Mucosa of gallbladder (tissue), 1 donor: ENCODE results near the gene FARP1. TPM values are rescaled to one million over a fixed set of nuclear protein-coding genes. Genes with fewer than 3 reads are reported as not detected.

Source experiments
- DNase-seq: peaks from one replicate; pipeline ENCODE4 v3.0.0-alpha.2; 2020; ENCODE audit warnings: low spot score
- total RNA-seq: library from RNA; stranded (reverse); gene quantifications from one replicate; pipeline ENCODE4 v1.2.1, GENCODE V29; 2021
- donor health status: DM: no; HTN: no; CAD: no.

Gene FARP1
- total RNA-seq, 1 donor from 2014 or later, result 112 TPM

DNA sequence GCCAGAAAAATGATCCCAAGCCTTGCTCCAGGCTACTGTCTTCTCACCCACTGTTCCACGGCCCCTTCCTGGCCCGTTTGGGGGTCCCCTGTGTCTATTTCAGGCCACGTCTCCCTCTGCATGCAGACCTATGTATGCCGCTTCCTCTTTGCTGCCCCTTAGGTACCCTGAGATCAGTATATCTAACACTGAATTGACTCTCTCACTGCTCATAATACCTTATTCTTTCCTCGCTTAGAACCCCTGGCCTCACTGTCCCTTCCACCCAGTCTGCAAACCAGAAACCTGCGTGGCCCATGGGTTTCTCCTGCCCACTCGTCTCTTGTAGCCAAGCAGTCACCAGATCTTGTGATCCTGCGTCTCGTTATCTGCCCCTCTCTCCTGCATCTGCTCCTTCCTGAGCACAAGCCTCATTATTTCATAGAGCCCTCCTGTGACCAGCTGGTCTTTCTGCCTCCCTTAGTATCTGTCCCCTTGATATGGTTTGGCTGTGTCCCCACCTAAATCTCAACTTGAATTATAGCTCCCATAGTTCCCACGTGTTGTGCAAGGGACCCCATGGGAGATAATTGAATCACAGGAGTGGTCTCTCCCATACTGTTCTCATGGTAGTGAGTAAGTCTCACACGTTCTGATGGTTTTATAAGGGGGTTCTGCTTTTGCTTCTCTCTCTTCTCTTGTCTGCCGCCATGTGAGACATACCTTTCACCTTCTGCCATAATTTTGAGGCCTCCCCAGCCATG lies 143.1 kb downstream of the FARP1 start:
- DNase-seq, result no peak

DNA sequence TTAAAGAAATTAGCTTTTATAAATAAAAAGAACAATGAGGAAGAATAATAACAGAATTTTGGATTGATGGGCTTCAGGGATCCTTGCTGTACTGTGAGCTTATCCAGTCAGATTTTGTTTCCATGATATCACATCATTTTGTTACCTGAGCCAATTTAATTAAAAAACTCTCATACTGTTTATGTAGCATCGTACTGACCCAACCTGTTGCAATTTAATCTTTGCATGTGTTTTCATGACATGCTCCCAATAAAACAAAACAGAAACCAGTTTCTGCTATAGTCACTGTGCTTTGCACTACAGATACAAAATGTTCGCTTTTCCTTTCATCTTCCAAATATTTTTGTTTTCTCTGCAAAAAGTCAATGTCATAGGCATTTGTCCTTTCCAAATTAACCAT lies 143.9 kb downstream of the FARP1 start:
- DNase-seq, result no peak

DNA sequence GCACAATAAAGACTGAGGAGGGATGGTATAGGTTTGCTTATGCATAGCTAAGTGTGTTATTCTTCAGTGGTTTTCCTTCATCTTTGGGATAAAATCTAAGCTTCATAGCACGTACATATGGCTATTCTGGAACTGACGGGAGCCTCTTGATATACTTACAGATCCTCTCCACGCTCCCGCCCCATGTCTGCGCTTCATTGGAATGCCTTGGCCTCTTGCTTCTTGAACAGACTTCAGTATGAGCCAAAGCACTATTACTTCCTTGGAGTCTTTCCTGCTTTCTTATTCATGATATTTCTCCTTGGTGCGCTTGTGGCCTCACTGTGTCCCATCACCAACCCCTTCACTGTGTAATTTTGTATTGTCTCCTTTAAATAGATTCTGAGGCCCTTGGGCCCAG lies 145.3 kb downstream of the FARP1 start:
- no peak for DNase-seq

DNA sequence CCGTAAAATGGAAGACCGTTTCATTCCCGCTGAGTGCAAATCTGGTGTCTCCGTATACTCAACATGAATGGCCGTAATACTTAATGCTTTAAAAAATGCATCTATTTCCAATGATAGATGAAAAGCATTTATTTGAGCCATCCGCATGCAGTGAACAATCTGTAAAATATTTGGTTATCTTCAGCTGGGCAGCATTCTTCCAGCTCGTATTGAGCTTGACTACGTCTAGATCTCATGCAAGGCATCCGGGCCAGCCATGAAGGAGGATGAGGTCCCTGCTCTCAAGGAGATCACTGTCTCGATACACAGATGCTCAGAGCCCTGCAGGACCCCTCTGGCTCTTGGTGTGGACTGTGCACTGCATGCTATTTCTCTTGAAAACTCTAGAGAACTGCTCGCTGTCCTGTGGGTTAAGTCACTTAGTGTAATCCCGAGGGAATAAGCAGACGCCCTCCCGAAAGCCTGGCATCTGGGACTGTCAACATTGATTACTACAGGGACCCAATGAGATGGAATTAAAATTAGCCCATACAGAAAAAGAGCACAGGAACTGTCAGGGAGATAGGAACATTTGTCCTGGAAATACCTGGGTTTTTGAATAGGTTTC lies 146.5 kb downstream of the FARP1 start:
- DNase-seq, result no peak

DNA sequence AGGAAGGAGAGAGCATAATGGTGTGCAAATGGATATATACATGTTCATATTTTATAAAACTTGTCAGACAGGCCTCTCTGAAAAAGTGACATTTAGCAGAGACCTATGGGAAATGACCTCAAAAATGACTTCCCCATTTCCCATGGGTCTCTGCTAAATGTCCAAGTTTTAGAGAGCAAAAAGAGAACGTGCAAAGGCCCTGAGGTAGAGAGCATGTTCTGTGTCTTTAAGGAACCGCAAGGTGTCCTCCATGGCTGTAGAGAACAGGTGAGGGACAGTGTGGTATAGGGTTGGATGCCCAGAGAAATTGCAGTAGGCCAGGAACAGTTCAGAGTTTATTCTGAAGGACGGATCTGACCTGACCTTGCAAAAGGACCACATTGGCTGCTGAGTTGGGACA lies 147.4 kb downstream of the FARP1 start:
- no peak for DNase-seq

DNA sequence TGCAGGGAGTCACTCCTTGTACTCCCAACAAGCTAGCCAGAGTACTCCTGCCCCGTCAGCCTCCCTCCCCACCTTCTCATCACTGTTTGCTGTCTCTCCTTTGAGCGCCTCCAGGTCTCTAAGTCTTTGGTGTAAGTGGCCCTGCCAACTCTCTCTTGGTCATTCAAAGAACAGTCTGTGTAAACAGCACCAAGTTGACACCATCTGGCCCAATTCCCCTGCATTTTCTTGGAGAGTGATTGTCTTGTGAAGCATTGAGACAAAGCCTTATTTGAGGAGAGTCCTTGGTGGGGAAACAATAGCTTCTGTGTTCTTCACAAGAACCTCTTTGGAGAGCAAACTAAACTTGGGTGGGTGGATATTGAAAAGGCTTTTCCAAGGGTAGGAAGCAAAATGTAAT lies 148.8 kb downstream of the FARP1 start:
- DNase-seq, result no peak

DNA sequence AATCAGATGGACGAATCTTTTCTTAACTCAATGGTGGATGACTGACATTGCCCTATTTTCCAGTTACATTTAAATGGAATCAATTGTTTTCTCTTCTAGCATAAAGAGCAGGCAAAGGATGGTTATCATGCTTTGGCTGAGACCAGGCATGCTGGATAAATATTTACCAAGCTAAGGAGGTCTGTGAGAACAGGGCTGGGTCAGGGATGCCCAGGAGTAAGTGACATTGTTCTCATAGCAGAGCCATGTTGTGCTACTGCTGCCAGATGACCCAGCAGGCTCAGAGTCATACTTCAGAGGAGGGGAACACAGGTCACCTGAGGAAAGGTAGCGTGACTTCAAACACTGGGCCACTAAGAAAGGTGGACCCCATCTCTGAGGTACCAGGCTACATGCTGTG lies 150.2 kb downstream of the FARP1 start:
- peak; percentile 79 for DNase-seq

DNA sequence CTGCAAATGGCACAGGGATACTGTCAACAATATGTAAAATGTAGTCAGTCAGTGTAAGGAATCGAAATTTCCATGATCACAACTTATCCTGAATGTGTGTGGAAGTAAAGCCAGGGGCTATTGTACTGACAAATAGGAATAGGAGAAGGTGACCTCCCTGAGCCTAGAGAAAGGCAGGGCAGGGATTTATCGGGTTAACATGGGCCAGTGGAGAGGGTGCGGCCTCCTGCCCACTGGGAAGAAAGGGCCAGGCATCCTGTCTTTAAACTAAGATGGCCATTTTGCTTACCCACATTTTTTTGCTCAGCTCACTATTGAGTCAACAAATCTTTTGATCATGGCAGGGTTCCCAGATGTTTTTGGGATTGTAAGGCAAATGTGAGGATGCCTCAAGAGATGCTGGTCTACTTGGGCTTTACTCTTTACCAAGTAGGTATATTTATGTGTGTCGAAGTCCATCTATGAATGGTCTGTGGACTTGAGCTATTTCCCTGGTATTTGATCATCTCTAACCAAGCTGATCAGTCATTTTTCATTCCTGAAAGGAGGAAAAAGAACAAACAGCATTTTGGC lies 150.8 kb downstream of the FARP1 start:
- DNase-seq, result no peak

DNA sequence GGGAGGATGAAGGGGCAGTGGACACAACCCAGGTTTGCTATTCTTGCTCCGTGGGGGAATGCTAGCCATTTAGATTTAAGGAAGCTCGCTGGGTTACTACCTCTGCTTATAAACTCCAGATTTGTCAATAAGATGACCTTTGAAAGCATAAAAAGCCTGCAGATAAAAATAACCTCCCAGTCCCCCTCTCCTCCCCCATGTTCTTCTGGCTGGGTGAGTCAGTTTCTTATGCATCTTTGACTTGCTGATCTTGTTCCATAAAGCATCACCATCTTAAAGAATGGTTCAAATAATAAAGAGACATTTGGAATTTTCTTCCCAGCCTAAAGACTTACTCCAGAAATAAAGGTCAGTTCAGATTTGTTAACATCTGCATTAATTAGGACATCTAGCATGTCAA lies 152.5 kb downstream of the FARP1 start:
- DNase-seq, result no peak

DNA sequence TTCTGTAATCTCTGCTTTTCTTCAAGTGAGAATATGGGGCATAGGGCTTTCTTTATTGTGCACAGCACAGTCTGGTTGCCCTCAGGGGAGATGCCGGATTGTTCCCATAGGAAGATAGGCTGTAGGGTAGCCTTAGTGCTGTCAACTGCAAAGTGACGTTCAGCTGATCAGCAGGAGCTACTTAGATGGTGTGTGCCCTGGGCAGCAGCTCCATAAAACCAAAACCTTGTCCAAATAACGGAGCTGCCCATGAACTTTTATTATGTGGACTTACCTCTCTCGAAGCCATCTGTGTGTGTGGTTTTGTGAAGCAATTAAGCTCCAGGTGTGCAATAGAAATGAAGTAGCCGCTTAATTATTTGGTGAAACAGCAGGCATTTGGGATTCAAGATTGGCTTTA lies 154.2 kb downstream of the FARP1 start:
- DNase-seq, result no peak

DNA sequence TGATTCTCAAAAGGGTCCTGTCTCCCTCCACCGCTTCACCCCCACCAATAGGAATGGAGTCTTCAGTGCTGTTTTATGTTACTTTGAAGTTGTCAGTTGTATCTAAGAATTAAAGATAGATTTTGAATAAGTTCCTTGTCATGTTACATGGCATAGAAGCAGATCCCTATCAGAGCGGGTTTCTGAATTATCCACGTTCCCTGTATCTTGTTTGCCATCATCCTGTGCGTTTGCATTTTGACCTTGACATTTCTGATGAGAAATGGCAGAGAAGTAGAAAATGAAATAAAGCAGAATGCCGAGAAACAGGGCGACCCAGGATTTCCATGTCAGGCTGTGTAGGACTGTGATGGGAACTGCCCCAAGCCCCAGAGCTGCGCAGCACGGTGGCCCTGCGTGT lies 154.9 kb downstream of the FARP1 start:
- no peak for DNase-seq

DNA sequence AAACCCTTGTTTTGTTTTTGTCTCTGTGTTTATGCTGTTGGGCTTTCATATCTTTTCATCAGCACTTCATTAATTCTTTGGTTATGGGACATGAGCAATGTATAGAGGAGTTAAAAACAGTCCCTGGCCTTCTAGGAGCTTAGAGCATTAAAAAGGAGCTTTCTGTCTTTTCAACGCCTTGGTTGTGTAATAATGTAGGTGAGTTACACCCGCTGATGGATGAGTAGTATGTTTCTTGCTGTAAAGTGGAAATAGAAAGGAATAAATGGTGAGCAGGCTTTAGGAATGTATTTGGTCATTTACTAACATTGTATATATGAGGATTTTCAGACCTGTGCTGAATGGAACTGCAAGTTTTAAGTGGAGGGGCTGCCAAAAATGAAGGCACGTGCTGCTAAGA lies 155.7 kb downstream of the FARP1 start:
- DNase-seq, result no peak

DNA sequence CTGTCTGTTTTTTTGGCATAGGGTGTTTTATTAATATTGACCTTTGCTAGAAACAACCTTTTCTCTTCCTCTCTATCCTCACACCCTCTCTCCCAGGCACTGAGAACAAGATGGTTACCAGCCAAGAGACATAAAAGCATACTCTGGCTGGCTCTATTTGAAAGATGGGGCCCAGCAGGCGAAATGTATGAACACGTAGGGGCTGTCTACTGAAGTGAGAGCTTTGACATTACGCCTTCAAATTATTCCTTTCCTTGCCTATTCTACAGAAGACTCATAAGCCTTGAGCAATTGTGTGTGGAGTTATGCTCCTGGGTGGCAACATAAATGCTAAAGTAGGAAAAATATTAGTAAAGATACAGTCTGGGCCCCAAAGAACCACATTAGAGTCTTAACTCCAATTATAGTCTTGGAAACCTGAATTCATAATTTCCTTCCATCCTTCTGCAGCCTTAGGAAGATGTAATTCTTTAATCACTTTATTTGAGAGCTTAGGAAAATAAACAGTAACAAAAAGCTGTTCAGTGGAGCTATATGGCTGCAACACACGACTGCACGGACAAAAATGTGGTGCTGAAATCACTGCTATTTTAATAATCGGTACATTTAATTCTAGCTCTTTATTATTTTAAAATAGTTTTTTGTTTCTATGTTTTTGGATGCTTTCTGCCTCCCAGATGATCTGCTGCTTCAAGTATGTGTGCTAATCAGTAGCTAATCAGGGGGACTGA lies 156.5 kb downstream of the FARP1 start:
- DNase-seq, result no peak

DNA sequence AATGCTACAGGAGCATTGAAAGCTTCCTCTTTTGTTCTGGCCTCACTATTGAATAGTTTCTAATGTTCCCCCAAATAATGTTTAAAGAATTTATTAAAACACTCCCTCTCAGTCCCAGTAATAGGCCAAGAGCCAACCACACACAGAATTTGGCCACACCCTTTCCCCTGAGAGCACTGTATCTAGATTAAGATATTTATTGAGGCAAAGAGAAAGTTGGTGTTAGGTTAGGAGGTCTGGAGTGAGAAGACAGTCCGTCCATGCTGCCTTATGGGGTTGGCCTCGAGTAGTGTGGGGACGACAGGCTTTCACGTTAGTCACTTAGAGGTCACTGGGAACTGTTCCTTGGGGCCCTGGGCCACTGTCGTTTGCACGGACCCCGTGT lies 157.1 kb downstream of the FARP1 start:
- DNase-seq, result no peak

DNA sequence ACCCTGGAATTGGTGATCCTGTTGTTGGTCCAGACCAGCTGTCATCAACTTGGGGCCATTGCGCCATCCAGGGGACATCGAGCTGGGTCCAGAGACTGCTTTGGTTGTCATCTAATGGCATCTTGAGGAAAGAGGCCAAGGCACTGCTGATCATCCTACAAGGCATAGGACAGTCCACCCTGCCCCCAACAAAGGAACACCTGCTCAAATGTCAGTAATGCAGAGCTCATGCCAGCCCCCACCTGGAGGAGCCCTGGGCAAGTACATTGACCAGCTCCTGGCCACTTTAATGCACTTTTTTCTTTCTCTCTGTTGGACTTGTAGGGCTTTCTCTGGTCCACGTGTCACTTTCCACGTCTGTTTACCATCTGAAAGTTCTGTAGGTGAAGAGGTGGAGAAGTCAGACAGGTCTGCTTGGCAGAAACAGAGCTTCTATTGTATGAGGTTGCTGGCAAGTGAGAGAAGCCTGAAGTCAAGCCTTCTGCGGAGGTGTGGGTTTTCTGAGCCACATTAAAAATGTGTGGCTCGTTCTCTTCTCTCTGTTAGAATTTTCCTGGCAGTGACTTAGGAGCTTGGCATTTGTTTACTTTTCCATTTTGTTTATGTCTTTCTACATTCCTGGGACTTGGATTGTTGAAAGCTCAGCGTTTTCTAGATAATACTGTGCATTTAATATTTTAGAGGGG lies 158.2 kb downstream of the FARP1 start:
- DNase-seq, result peak; percentile 78

DNA sequence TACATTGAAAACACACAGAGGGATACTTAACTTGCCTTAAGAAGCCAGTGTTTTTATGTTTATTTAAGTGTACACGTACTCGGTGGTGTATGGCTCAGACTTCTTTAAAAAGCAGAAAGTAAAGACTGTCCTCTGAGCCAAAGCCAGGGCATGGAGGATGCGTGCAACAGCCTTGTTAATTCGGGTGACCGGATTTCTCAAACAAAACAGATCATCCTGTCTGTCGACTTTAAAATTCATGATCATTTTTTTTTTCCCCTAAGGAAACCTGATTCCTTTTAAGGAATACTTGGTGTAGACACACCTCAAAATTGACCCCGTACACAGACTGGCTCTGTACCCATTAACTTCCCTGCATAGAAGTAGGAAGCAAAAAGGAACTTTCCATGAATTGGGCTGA lies 158.8 kb downstream of the FARP1 start:
- DNase-seq, result no peak

DNA sequence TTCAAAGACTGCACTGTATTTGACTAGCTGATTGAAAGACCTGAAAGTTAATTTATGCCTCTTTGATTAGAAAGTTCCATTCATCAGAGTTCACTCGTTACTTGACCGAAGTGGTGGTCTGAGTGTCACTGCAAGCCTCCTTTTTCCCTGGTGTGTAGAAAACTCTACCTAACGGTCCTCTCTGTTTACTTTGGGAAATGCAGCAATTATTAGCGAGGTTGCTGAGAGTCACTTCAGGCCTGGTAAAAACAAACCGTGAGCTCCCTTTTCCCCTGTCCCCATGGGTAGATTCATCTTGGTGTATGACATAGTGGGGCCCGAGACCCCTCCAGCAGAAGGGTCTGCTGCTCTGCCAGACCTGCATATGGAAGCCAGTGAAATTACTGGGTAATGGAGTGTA lies 161.0 kb downstream of the FARP1 start:
- no peak for DNase-seq

DNA sequence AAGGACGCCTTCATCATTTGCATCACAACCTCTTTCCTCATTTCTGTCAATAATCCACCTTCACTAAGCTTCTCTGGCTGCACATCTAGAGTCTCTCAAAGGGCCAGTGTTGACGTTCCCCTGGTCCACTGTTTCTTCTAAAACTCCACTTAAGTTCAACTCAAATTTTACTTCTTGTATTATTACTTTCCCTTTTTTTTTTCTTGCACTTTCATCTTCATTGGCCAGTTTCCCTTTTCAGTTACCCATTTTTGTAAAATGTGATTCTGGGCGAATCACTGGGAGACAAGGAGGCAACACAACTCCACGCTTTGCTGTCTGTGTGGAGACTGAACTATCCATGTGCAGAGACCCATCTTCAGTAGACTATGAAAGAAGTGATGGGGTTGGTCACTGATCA lies 162.8 kb downstream of the FARP1 start:
- no peak for DNase-seq

DNA sequence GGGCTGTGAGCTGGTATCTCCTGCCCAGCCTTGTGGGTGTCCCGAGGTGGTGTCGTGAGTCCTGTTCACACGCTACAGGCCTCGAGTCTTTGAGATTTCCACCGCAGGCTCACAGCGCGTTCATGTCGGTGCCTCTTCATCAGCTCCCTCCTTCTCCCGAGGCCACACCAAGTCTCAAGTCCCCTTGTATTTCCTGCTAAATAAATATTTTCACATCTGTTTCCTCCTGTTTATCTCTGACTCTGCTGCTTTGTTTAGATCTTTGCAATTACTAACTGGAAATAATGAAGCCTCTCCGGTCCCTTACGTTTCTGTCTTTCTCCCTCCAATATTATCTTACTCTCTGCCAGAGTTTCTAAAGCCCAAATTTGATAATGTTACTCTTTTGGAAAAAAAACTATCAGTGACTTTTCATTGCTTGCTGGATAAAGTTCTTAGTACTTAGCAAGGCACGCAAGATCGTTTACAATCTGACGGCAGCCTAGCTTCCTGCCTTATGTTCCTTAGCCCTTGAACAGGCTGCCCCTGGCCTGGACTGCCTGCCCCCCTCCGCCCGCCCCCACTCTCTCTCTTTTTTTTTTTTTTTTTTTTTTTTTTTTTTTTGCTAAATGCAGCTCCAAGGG lies 164.7 kb downstream of the FARP1 start:
- DNase-seq, result no peak

DNA sequence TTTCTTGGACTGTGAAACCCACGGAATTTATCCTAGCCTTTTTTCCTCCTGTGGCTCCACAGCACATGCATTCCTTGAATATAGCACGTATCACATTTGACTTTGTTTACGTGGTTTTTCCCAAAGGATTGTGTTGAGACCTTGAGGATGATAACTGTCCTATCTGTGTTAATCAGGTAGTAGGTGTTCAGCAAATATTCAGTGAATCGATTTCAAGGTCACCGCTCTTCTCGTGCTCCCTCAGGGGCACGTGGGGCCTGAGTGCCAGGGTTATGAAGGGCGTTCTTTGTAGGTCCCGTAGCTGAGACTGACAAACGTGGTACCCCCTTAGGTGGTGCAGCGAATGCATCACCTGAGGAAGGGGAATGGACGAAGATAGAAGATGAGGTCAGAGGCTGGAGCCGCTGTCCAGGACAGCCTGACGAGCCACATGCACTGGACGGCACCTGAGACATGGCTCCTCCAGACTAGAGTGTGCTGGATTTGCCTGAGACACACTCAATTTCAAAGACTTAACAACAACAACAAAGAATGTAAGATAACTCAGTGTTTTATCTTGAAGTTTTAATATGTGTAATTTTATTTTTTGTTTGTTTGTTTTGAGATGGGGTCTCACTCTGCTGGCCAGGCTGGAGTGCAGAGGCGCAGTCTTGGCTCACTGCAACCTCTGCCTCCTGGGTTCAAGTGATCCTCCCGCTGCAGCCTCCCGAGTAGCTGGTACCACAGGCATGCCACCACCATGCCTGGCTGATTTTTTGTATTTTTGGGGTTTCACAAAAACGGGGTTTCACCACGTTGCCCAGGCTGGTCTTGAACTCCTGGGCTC lies 165.4 kb downstream of the FARP1 start:
- DNase-seq, result no peak
